GM19035 (cell line): ENCODE data around the gene CPXCR1.
"Not testable (repeated sequence)": the region's sequence is repeated elsewhere in the genome, so short reads cannot be mapped to it uniquely, and the experiment has no call there.

Experiments
- ATAC-seq: cut with Tn5 transposase; IDR thresholded peaks from one replicate; pipeline ENCODE4 v1.9.1; 2021; ENCODE audit not compliant: unreplicated experiment

The CPXCR1 gene

DNA sequence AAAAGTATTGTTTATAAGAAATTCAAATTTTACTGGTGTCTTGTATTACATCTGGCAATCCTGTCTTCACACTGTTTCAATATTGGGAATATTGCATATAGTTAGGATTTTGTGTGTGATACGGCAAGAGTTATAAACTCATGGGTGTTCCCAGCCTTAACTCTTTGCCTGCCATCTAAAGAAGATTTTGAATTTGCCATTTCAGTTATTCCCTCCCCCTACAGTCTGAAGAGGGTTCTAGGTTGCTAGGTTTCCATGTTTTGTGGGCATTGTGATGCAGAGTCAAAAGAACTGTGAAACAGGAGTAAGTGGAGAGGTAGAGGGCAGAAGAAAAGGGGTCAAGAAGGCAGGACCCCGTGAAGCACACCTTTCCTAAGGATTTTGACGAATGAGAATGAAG lies at the start of gene CPXCR1:
TSS of gene CPXCR1 (plus strand) at position 301 of the 400 bp plus-strand sequence. CDS start 6,190 bp downstream, outside the sequence.
- ATAC-seq = no peak

DNA sequence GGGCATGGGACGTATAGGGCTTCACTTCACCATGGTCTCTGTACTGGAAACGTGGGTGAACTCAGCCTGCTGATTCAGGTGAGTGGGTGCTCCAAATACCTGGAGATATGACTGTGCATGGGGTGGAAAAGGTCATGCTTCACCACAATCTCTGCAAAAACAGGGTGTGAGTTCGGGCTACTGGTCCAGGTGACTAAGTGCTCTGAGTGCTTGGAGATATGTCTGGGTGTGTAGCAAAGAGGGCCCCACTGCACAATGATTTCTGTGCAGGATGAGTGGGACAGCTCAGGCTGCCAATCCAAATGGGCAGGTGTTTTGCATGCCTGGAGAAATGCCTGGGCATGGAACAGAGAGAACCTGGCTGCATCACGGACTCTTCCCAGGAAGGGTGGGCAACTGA lies 11.2 kb upstream of the CPXCR1 start:
- ATAC-seq = no peak

DNA sequence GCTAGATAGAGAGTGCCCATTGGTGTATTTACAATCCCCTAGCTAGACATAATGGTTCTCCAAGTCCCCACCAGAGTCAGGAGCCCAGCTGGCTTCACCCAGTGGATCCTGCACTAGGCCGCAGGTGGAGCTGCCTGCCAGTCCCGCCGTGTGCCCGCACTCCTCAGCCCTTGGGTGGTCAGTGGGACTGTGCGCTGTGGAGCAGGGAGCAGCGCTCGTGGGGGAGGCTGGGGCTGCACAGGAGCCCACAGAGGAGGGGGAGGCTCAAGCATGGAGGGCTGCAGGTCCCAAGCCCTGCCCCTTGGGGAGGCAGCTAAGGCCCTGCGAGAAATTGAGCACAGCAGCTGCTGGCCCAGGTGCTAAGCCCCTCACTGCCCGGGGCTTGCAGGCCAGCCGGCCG lies 810 bp upstream of the CPXCR1 start:
- ATAC-seq = not testable (repeated sequence)

DNA sequence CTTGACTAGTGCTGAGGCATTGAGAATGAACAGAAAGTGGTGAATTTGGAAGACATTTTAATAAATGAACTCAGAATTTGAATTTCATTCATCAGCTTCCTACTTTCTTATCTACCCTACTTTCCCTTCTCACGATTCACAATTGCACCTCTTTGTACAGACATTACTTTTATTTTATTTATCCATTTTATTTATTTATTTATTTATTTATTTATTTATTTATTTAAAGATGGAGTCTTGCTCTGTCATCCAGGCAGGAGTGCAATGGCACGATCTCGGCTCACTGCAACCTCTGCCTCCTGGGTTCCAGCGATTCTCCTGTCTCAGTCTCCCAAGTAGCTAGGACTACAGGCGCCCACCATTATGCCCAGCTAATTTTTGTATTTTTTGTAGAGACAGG lies 5.3 kb downstream of the CPXCR1 start:
- ATAC-seq = not testable (repeated sequence)

DNA sequence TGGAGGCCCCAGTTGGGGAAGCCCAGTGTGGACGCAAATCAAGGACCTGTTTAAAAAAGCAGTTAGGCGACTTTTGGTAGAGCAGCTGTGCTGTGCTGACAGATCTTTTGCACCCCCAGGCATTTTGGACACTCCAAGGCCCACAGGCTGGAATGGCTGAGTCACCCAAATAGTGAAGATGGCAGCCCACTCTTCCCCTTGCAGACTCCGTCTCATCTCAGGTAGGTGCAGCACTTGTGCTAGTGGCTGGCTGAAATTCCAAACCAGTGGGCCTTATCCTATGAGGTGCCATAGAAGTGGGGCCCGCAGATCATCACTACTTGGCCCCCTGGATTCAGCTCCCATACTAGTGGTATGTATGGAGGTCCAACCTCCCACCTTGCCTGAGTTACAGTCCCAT lies 42.8 kb downstream of the CPXCR1 start:
- ATAC-seq = no peak
